Stimulated activated CD4-positive, alpha-beta T cell treated with anti-CD3 and anti-CD28 coated beads, Interleukin-15, amount 100 ng/mL, for 48 hours (primary cell): ENCODE data around the gene MAFB.

Experiments
- DNase-seq, 2 donors: peaks; one replicate each; pipeline ENCODE4 v3.0.0-alpha.2; 2020; ENCODE audit warnings: low read depth in 2 of 2

MAFB gene

DNA sequence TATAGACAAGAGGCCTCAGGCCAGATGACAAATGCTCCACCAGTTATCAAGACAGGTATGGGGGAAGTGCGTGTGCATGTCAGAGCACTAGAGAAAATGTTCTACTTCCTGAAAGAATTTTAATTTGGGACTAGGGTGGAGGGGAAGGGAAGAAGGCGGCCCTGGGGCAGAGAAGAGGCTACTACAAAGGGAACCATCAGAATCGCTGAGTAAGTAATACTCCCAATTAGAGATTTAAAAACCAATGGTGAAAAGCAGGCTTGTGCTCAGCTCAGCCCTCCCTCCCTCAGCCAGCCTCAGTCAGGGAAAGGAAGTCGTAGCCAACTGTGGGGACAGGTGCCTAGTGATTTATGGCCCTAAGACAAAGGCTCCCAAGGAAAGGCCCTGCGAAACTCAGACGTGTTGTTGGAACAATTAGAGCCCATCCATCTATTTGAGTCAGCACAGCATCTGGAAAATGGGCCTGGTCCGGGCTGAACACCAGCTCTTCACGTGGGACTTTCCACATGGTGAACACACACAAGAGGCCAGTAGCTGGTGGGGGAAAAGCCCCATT is 15.0 kb upstream of the MAFB start:
- no peak for DNase-seq

DNA sequence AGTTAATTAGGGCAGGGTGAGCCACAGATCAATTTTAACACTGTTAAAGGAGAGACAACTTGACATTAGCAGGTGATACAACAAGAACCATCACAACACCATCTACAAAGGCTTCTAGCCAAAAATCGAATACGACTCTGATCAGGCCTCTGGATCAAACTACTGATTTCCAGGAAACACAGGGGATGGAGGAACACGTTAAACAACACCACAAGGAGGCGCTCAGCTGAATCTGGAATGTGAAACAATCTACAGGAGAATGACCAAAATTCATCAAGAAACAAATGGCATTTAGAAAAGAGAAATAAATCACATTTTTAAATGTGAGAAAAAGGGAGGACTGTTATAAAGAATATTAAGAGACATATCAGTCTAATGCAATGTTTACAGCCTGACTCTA is 13.5 kb upstream of the MAFB start:
- DNase-seq = no peak

DNA sequence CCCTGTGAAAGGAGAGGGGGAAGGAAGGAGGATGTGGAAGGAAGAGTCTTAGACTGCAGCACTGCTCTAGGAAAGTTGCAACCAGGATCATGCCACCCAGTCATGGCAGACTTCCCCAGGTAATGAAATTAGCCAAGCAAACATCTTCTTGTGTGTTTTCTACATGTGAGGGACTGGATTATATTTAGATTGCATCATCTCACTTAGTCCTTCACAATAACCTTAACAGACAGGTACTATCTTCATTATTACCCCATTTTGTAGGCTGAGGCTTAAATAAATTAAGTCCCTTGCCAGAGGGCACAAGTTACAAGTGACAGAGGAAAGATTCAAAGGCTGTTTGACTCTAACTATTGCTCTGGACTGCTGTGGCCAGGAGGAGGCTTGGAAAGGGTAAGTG is 9.7 kb upstream of the MAFB start:
- no peak for DNase-seq

DNA sequence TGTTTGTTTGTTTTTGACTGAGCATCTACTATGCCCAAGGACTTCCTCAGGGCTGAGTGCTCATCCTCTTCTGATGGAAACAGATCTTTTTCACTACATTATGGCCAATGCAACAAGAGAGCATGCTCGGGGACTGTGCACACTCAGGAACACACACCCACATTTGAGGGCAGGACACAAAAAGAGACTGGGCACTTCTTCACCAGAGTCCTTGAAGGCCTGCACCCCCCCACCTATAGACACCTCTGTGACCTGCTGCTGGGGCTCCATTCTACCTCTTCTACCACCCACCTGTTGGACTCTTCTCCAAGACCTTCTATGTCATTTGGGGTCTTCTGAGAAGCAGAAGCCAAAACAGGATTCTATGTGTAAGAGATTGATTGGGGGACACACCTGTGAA is 9.2 kb upstream of the MAFB start:
- no peak for DNase-seq

DNA sequence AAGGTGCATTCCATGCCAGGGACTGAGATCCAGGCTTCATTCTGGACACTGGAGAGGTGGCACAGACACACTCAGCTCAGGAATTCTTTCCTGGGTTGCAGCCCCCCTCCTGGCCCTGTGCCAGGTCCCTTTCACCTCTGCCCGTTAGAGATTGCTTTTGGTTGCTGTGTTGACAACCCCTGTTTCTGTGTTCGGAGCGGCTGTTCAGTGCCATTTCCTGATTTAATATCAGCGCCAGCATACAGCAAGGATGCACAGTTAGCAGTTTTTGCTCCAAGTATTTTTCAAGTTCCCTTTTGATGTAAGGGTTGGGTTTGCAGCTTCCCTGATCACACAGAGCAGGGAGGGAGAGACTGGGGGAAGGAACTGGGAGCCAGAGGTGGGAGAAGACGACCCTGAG is 8.5 kb upstream of the MAFB start:
- no peak for DNase-seq

DNA sequence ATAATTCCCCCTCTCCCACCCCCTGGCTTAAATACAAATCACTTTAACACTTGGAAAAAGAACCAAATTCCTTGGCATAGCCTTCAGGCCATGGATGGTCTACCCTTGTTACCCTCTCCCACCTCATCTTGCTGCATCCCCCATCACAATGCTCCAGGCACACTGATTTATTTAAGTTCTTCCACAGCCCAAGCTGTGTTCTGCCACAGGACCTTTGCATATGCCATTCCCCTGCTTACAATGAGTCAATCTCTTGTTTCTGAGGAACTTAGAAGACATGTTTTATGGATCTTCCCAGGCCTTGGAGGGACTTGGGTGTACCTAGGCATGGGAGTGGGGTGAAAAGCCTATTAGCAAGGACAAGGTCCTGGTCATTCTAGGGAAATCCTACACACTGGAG is 6.2 kb upstream of the MAFB start:
- no peak for DNase-seq

DNA sequence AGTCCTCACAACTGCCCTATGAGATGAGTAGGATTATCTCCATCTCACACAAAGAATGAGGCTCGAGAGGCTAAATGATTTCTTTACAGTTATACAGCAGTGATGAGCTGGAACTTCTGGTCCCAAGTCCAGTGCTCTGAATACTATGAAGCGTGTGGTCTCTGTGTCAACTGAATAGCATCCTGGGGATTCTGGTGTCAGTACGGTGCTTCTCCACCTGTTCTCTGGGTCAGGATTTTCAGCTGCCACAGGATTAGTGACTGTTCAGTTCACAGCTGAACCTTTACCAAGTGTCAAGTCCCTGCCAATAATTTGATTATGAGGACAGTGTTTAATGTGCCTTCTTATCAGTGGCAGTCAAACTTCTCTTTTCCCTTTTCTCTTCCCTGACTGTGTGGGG is 5.2 kb upstream of the MAFB start:
- DNase-seq = no peak

DNA sequence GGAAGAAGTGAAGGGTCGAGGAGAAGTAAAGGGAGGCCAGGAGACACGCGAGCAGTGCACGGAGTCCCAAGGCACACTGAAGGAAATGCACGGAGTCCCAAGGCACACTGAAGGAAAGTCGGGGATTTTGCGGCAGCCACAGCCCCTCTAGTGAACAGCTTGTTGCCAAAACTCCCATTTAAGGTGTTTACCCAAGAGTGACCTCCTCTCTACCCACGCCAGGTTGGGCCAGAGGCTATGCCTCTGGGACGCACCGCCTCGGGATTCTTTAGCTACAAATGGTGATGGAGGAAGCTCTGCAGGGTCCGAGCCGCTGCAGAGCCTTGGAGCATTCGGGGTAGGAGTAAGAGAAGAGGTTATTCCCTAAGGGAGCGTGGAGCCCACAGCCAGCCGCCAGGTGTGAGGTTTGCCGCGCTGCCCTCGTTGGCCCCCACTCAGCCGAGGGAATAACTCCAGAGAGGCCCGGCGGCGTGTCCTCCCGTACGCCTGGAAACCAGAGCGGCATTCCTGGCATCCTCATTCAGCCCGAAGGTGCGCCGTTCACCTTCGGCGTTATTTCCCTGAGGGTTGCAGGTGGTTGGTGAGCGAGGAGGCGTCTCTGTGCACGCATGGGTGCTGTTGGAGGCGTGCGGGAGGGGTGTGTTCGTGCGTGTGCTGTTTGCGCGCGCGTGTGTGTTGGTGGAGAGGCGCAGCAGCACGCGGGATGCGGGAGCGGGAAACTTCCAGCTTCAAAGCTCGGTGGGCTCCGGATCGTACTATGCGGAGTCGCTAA is 3.4 kb upstream of the MAFB start:
- DNase-seq = no peak

DNA sequence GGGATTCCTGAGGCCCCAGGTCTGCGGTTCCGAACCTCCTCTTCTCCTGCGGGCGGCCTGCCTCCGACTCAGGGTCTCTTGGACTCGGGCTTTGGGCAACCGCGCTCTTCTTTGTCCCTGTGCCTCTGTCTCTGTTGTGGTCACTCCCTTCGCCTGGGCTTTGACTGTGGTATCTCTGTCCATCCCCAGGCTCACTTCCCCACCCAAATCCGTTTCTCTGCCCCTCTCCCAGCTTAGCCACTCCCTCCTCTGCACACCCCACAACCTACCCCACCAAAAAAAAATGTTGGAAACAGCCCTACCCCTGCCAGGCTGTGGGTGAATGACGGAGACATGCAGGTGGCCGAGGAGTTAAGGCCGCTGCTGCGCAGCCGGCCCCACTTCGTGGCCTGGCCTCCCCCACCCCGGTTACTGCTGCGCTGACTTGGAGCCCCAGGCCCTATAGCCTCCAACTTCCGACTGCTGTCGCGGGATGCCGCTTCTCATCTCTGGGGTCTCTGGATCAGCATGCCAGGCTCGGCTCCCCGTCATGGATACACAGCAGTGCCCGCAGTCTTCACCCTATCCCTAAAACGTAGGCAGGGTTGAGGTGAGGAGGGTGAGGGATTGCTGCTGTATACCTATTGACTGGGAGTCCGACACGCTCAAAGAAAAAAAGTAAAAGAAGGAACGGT is 2.7 kb upstream of the MAFB start:
- DNase-seq = no peak

DNA sequence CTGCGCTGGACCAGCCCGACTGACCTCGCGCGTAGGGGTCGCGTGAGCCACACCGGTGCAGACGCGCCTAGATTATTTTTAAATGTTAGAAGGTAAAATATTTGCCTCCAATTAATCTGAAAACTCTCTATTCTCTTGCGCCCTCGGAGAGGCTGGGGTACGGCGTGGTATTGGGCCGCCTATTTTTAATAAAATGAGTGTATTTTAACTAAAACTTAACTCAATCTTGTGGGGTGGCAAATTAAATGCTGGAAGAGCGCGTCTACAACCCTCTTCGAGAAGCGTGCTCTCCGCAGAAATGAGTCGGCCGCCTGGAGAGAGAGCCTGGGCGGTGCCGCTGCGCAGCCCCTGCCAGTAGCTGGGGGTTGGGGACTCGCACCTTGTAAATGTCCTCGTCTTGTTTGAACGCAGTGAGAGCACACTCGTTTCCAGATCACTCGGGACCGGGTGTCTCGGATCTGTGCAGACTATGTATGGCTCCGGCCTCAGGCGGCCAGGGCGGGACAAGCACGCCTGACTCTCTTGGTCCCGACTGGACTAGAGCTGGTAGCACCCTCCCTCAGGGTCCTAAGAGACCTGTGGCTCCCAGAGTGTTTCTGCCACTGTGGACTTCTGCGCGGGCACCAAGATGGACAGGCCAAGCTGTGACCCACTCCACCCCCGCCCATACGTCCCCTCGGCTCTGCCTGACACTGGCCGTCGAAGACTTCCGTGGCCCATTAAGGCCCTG is 2.0 kb upstream of the MAFB start:
- no peak for DNase-seq

DNA sequence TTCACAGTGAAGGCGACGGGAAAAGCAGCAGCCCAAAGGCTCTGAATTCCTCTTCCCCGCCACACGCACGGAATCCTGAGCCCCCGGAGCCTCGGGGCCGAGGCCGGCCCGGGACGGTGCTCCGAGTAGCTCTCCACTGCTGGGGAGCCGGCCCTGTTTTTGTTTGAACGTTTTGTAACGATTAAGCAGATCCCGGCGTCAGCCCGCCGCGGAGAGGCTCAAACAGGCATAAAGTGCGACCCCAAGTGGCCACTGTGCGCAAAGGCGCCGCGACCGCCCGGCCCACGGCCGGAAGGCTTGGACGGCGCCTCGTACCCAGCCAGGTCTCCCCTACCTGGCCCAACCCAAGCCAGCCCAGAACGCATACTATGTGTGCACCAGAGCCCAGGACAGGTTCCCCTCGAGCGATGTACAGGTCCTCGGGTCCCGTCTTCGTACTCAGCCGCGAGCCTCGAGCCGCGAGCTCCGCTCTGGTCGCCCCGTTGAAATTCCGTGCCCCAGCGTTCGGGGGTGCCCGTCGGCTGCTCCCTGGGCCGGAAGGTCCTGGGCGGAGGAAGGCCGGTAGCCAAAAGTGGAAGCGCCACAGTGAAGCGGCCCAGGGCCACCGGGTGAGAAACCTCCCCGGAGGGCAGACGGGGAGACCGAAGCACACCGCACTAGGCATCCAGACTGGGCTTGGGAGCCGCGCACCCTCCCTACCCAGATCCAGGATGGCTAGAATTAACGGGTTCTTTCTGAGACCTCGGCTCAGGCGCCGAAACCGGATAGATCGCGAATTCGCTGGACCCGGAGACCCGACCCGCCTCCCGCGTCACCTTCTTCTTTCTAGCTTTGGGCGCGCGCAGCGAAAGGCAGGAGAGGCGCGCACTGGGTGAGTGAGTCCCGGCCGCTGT is 1.2 kb upstream of the MAFB start:
- DNase-seq = peak; percentile 50 to 67

DNA sequence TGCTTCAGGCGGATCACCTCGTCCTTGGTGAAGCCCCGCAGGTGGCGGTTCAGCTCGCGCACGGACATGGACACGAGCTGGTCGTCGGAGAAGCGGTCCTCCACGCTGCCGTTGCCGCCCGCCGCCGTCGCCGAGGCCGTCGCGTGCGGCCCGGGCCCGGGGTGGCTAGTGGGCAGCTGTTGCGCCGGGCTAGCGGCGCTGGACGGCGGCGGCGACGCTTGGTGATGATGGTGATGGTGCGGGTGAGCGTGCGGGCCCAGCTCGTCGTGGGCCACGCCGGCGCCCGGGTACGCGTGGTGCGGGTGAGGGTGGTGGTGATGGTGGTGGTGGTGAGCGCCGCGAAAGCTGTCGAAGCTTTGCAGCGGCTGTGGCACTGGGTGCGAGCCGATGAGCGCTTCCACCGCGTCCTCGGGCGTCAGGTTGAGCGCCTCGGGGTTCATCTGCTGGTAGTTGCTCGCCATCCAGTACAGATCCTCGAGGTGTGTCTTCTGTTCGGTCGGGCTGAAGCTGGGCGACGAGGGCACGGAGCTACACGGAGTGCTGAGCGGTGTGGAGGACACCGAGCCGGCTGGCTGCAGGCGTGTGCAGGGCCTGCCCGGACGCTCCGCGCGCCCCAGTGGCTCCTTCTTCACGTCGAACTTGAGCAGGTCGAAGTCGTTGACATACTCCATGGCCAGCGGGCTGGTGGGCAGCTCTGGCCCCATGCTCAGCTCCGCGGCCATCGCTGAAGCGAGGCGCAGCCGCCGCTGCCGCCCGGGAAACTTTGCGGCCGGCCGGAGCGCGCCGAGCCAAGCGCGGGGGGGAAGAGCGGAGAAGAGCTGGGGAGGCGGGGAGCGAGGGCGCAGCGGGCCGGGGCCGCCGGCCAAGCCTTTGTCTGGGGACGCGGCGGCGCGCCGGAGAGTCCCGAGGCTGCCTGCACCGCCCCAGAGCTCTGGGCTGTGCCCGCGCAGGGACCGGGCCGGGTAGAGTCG is 622 bp downstream of the MAFB start:
- no peak for DNase-seq

DNA sequence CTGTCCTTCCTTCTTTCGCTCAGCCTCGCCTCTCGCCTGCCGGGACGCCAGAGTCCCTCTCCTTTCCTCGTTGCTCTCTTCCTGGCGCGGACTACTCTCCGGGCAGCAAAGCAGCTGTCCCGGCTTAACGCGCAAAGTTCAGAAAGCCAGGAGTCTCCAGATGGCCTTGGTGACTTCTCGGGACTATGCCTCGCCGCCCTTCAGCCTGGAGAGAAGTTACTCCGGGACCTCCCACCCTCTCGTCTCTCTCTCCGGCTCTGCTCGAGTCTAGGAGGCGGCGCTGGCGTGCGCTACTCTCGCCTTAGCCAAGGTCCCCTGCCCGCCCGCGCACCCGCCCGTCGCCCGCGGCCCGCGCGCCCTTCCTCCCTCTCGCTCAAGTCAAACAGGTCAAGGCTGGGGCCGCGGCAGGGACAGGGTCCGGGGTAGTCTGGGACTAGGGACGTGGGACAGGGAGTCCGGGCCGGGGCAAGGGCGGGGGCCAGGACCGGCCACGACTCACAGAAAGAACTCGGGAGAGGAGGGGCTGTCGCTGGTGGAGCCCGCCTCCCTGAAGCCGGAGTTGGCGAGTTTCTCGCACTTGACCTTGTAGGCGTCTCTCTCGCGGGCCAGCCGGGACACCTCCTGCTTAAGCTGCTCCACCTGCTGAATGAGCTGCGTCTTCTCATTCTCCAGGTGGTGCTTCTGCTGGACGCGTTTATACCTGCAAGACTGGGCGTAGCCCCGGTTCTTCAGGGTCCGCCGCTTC is 1.5 kb downstream of the MAFB start:
- DNase-seq = no peak

DNA sequence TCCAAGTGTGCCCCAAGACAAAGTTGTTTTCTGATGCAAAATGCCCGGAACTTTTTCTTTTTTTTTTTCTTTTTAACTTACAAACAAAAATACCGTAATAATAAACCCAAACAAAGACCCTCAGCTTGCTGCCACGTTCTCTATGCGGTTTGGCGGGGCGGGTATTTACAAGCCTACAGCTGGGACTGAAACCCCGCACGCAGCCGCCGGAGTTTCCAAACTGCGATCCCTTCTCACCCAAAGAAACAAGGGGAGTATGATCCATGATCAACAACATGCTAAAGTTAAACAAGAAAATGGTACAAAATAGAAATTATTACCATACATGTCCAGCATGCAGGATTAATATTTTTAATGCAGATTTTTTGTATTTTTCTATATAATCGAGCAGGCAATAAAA is 2.1 kb downstream of the MAFB start:
- no peak for DNase-seq

DNA sequence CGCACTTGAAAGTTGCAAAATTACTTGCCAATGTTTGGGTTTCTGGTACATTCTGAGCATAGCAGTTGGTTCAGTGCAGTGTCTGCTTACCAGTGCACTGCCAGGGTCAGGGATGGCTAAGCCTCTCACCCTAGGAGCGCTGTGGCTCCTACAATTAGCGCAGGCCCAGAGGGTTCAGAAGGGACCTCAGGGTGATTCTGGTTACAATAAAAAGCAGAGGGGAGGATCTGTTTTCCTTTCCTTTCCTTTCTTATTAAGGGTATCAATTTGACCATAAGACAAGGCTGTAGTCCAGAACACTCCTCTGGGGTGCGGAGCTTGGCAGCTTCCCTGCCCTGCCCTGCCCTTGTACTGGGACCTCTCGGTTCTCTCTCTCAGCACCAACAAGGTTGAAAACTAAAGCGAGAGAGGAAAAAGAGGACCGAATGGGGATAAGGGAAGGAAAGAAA is 2.6 kb downstream of the MAFB start:
- no peak for DNase-seq

DNA sequence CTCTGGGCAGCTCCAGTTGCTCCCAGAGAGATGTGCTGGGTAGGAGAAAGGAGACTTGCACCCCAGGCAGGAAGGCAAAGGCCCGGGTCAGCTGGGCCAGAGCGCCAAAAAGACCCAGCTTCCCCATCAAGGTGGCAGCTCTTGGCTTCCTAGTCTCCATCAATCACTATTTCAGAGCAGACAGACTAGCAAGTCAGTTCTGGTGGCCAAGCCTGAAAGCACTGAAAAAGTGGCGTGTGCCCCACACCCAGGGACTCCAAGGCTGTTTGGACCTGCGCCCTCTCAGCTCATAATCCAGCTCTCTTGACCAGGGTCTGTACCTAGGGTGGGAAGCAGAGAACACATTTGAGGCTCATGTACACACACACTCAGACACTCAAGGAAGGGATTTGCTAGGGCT is 3.7 kb downstream of the MAFB start:
- no peak for DNase-seq

DNA sequence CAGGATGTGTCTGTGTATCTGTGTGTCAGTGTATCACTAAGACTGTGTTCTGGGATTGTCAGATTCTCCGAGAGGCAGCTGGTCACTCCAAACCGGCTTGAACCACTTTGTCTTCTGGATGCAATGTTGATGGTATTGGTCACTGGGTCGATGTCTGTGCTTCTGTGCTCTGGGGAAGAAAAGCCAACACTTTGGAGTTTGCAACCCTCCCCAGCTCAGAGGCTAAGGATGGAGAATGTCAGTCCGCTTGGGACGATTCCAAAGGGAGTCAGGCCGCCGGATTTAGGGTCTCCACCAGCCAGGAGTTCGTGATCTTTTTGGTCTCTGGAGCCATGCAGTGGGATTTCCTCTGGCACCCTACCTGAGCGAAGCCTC is 5.2 kb downstream of the MAFB start:
- no peak for DNase-seq

DNA sequence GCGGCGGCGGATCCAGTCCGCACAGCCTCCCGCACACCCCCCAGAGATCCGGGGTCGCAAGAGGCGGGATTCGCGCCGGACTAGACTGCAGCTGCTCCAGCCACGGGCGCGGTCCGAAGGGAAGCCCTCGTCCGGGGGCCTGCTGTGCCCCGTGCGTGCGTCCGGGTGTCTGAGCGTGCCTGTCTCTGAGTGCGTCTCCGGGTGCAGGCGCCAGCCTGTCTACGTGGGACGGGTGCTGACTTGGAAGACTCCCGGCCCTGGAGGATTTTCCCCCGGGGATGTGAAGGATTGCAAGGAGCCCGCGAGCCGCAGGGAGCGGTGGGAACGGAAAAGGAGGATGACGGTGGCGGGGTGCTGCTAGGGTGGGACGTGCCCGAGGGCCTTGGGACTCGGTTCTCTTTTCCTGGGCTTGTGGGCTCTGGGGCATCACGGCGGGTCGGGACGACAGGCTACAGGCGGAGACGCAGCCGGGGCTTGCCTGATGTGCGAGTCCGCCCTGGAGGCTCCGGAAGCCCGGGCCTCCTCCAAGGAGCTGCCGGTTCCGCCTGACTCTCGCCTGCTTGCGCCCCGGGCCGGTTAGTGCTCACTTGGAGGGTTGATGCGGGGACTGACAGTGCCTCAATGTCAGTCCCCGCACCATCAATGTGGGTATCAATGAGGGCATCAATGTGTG is 5.7 kb downstream of the MAFB start:
- no peak for DNase-seq
